B cell (primary cell): ENCODE data around the gene ATXN2L. TPM values are rescaled to one million over a fixed set of nuclear protein-coding genes. Genes with fewer than 3 reads are reported as not detected.
A peak's percentile ranks its signal among the peaks of the same experiment; 100 is the strongest.

ENCODE experiments used
- ATAC-seq: fragments of 200-7000 bp; cut with Tn5 transposase; one replicate; pipeline ENCODE4 v1.10.0; 2021; ENCODE audit warnings: low read depth, mild to moderate bottlenecking, moderate number of reproducible peaks, moderate library complexity
- CTCF ChIA-PET: fragments of 350-600 bp; sonication (Branson Sonifier 250); formaldehyde crosslinking; loops from one replicate; lab custom pipeline; 2021; ENCODE audit warnings: antibody characterized with exemption, inconsistent platforms; lab: Charles Lee
- POLR2A ChIA-PET: fragments of 350-600 bp; sonication (Branson Sonifier 250); formaldehyde crosslinking; loops from one replicate; lab custom pipeline; 2021; ENCODE audit warnings: antibody characterized with exemption; lab: Charles Lee
- DNase-seq: peaks from one replicate; pipeline ENCODE4 v3.0.0; 2013
- H2AFZ ChIP-seq: 2 replicates; pipeline ENCODE4 v1.6.1; 2012; ENCODE audit warnings: mild to moderate bottlenecking, low read depth, low read length; ENCODE audit not compliant: insufficient read depth, poor library complexity, severe bottlenecking
- H3K27ac ChIP-seq, 2 donors: 1 replicate in 1 of 2; 2 replicates in 1 of 2; pipeline ENCODE4 v1.5.1; 2012 to 2013; ENCODE audit warnings: low read length in 2 of 2, mild to moderate bottlenecking in 2 of 2, moderate library complexity in 1 of 2
- H3K27me3 ChIP-seq, 4 experiments: fragments of 200-600 bp in 1 of 4; sonication (generic) in 1 of 4; replicated peaks in 1 of 4; 1 replicate in 2 of 4; 2 replicates in 2 of 4; pipeline versions ENCODE4 v1.6.1 to v1.7.0; 2013 to 2016; ENCODE audit warnings: low read length in 3 of 4, mild to moderate bottlenecking in 2 of 4, mixed read lengths in 1 of 4, moderate library complexity in 1 of 4; ENCODE audit not compliant: insufficient read depth in 4 of 4, control insufficient read depth in 3 of 4; ENCODE audit errors: control extremely low read depth in 1 of 4
- H3K36me3 ChIP-seq, 2 experiments: replicated peaks in 1 of 2; 1 replicate in 1 of 2; 2 replicates in 1 of 2; pipeline versions ENCODE4 v1.6.1 to v1.7.1; 2013; ENCODE audit warnings: low read length in 1 of 2; ENCODE audit not compliant: insufficient read depth in 2 of 2, control insufficient read depth in 1 of 2; ENCODE audit errors: control extremely low read depth in 1 of 2, extremely low read depth in 1 of 2
- H3K4me1 ChIP-seq, 2 donors: fragments of 200-600 bp in 1 of 2; sonication (generic) in 1 of 2; 1 replicate in 1 of 2; 2 replicates in 1 of 2; pipeline versions ENCODE4 v1.5.1 to v1.6.1; 2013 to 2017; ENCODE audit warnings: low read length in 2 of 2; ENCODE audit not compliant: control insufficient read depth in 2 of 2, insufficient read depth in 2 of 2
- H3K4me2 ChIP-seq: replicated peaks from 2 replicates; pipeline ENCODE3; 2012; ENCODE audit warnings: mild to moderate bottlenecking, low read depth, low read length; ENCODE audit not compliant: poor library complexity, severe bottlenecking
- H3K4me3 ChIP-seq, 5 experiments: fragments of 200-600 bp in 1 of 5; sonication (generic) in 1 of 5; 1 replicate in 3 of 5; 2 replicates in 2 of 5; pipeline versions ENCODE4 v1.5.1 to v1.7.0; 2011 to 2016; ENCODE audit warnings: low read length in 4 of 5, mild to moderate bottlenecking in 4 of 5, low read depth in 2 of 5, control low read depth in 1 of 5, moderate library complexity in 1 of 5; ENCODE audit not compliant: insufficient read depth in 1 of 5; ENCODE audit errors: control extremely low read depth in 1 of 5, extremely low read depth in 1 of 5
- H3K79me2 ChIP-seq: fragments of 200-600 bp; sonication (generic); one replicate; pipeline ENCODE4 v1.6.0; 2016; ENCODE audit warnings: low read length; ENCODE audit not compliant: control insufficient read depth, insufficient read depth
- H3K9ac ChIP-seq: fragments of 200-600 bp; sonication (generic); 2 replicates; pipeline ENCODE4 v1.6.1; 2017; ENCODE audit warnings: mild to moderate bottlenecking, low read length, moderate library complexity
- H3K9me3 ChIP-seq, 3 donors: one replicate each; pipeline versions ENCODE4 v1.6.1 to v1.7.1; 2013; ENCODE audit warnings: low read length in 2 of 3; ENCODE audit not compliant: control insufficient read depth in 2 of 3, insufficient read depth in 1 of 3; ENCODE audit errors: control extremely low read depth in 1 of 3
- H4K20me1 ChIP-seq: 2 replicates; pipeline ENCODE4 v1.6.0; 2012; ENCODE audit warnings: mild to moderate bottlenecking, low read length; ENCODE audit not compliant: insufficient read depth, control insufficient read depth, poor library complexity, severe bottlenecking
- H3K27ac Mint-ChIP-seq: one replicate; pipeline ENCODE4 v1.8.0; 2021; ENCODE audit warnings: mixed read lengths
- H3K27me3 Mint-ChIP-seq: one replicate; pipeline ENCODE4 v1.8.0; 2021; ENCODE audit warnings: mixed read lengths
- H3K4me1 Mint-ChIP-seq: one replicate; pipeline ENCODE4 v1.8.0; 2021; ENCODE audit warnings: mixed read lengths
- H3K4me3 Mint-ChIP-seq: one replicate; pipeline ENCODE4 v1.8.0; 2021; ENCODE audit warnings: mixed read lengths
- H3K9me3 Mint-ChIP-seq: one replicate; pipeline ENCODE4 v1.8.0; 2022; ENCODE audit warnings: mixed read lengths; ENCODE audit not compliant: insufficient read depth
- EZH2 ChIP-seq: IDR thresholded peaks from 2 replicates; pipeline ENCODE4 v1.6.1; 2012; ENCODE audit warnings: borderline replicate concordance, low read depth, mild to moderate bottlenecking, moderate library complexity, low read length; ENCODE audit not compliant: insufficient read depth, poor library complexity, severe bottlenecking
- WGBS: methylation state at CpG from one replicate; pipeline ENCODE4 v1.1.5; 2013; ENCODE audit warnings: missing lambda C conversion rate; ENCODE audit not compliant: insufficient coverage; 5-methylcytosine and 5-hydroxymethylcytosine counted together
- intact Hi-C: fragments of 100-400 bp; cut with micrococcal nuclease; formaldehyde crosslinking; loops from one replicate; pipeline ENCODE4 v1.10.0; 2022
- polyA plus RNA-seq: library from polyadenylated mRNA; depleted of rRNA; stranded (reverse); fragments of >200 nt; gene quantifications from 2 replicates; pipeline ENCODE4 v1.2.3, GENCODE V29; 2012
- total RNA-seq, 2 donors: library from RNA; stranded (reverse); fragments of 120-200 nt in 1 of 2; gene quantifications; 1 replicate in 1 of 2; 2 replicates in 1 of 2; pipeline versions ENCODE4 v1.2.3 to v1.2.4, GENCODE V29; 2013 to 2022
- TF ChIP-seq, protein P1 (sequence below): fragments of 200-600 bp; IDR thresholded peaks from one replicate; pipeline ENCODE4 v1.8.0; 2022; ENCODE audit warnings: antibody characterized with exemption, mild to moderate bottlenecking

ATXN2L gene
- total and polyA plus RNA-seq, 2 donors (not counting 1 experiment from before 2014, with no cell fraction given) = 157 to 289 TPM

DNA sequence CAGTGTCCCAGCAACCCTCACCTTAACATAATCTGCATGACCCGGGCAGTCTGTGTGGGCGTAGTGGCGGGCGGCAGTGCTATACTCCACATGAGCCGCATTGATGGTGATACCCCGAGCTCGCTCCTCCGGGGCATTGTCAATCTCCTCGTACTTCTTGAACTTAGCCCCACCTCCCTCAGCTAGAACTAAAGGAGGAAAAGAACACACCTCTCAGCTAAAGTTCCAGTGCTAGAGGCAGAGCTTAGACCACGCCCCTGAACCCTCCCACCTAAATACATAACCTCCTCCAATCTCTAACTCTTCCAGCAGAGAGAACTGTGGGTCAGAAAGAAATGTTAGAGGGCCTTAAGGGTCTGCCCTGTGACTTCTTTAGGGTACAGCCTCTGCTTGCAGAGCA, 22.5 kb downstream of the ATXN2L start:
- peaks cover 18 to 26% of the 10 kb centered on the region in 2 donors for H3K4me1 ChIP-seq
- TF ChIP-seq, protein P1, sequence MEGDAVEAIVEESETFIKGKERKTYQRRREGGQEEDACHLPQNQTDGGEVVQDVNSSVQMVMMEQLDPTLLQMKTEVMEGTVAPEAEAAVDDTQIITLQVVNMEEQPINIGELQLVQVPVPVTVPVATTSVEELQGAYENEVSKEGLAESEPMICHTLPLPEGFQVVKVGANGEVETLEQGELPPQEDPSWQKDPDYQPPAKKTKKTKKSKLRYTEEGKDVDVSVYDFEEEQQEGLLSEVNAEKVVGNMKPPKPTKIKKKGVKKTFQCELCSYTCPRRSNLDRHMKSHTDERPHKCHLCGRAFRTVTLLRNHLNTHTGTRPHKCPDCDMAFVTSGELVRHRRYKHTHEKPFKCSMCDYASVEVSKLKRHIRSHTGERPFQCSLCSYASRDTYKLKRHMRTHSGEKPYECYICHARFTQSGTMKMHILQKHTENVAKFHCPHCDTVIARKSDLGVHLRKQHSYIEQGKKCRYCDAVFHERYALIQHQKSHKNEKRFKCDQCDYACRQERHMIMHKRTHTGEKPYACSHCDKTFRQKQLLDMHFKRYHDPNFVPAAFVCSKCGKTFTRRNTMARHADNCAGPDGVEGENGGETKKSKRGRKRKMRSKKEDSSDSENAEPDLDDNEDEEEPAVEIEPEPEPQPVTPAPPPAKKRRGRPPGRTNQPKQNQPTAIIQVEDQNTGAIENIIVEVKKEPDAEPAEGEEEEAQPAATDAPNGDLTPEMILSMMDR = no peak
- TF ChIP-seq EZH2 = no peak
- peaks cover 19% of the 10 kb centered on the region for H4K20me1 ChIP-seq
- intact Hi-C loops = no loop called here
- Mint-ChIP-seq H3K9me3 (no peaks in the 10 kb centered on the region), H3K27ac (peak overlapping the region; percentile 91), H3K4me3 (peak overlapping the region; percentile 91), H3K27me3 (no peaks in the 10 kb centered on the region), H3K4me1 (peaks cover 30% of the 10 kb centered on the region)
- WGBS = 79% methylated on average over 5 of the region's 10 CpGs
- ChIA-PET CTCF (interaction anchor here (0.7 to 4.9 kb wide), 5 partner anchors 22 to 121 kb away, joined by 3 to 38 read pairs (median 8); partner anchors contain the start of gene ATXN2L), POLR2A (interaction anchor here (5.1 kb wide), 1 partner anchor 18 kb away, joined by 56 read pairs; the partner anchor contains the start of gene SH2B1)
- peak overlapping the region; percentile 89 for H3K4me2 ChIP-seq
- no peaks in the 10 kb centered on the region for H3K27me3 ChIP-seq
- peak overlapping the region; percentile 59 to 98 (median 89) for H3K4me3 ChIP-seq
- H3K36me3 ChIP-seq = peaks cover 4 to 35% of the 10 kb centered on the region in 2 experiments
- peak overlapping the region in 1 of 2 donors; percentile 85 for H3K27ac ChIP-seq
- DNase-seq (no peak), ATAC-seq (no peak)
- H3K9me3 ChIP-seq = no peaks in the 10 kb centered on the region
- peaks cover 47% of the 10 kb centered on the region for H3K79me2 ChIP-seq
- peak overlapping the region; percentile 88 for H3K9ac ChIP-seq
- peak overlapping the region; percentile 86 for H2AFZ ChIP-seq

DNA sequence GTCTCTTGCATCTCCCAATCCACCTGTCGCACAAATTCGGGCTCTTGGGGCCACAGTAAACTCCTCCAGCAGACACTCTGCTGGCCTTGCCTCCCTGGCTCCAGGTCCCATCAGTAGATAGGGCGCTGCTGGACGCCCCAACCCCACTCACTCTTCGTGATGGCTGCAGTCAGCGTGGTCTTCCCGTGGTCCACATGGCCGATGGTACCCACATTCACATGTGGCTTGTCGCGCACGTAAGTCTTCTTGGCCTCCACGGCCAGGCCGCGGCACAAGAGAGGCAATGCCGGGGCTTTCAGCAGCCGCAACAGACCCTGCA, 22.9 kb downstream of the ATXN2L start:
- H3K27me3 ChIP-seq = no peaks in the 10 kb centered on the region
- H3K36me3 ChIP-seq = peaks cover 4 to 35% of the 10 kb centered on the region in 2 experiments
- peak overlapping the region; percentile 91 for H3K4me3 Mint-ChIP-seq
- H3K79me2 ChIP-seq = peaks cover 47% of the 10 kb centered on the region
- TF ChIP-seq, protein P1 = no peak
- TF ChIP-seq EZH2 = no peak
- no peaks in the 10 kb centered on the region for H3K9me3 ChIP-seq
- ChIA-PET POLR2A (interaction anchor here (0.5 to 5.1 kb wide), 9 partner anchors 18 to 986 kb away, joined by 3 to 56 read pairs (median 6); partner anchors contain the start of genes ATXN2L, NFATC2IP and SH2B1), CTCF (interaction anchor here (1.3 to 4.9 kb wide), 6 partner anchors 18 to 102 kb away, joined by 4 to 41 read pairs (median 8); partner anchors contain the start of genes ATXN2L, CD19 and SH2B1)
- H3K4me3 ChIP-seq = peak overlapping the region; percentile 59 to 98 (median 89)
- peak overlapping the region; percentile 86 for H2AFZ ChIP-seq
- peak overlapping the region; percentile 91 for H3K27ac Mint-ChIP-seq
- H3K4me2 ChIP-seq = peak overlapping the region; percentile 89
- no peaks in the 10 kb centered on the region for H3K9me3 Mint-ChIP-seq
- 1% methylated on average over 16 of the region's 16 CpGs for WGBS
- H3K9ac ChIP-seq = peak overlapping the region; percentile 88
- DNase-seq = no peak
- H3K4me1 Mint-ChIP-seq = peaks cover 30% of the 10 kb centered on the region
- intact Hi-C loops = loop anchor here (1.0 kb wide), 2 partner anchors 23 to 35 kb away; partner anchors contain the start of gene ATXN2L
- no peak for ATAC-seq
- no peaks in the 10 kb centered on the region for H3K27me3 Mint-ChIP-seq
- peaks cover 19% of the 10 kb centered on the region for H4K20me1 ChIP-seq
- peak overlapping the region; percentile 80 to 85 for H3K27ac ChIP-seq
- peaks cover 18 to 26% of the 10 kb centered on the region in 2 donors for H3K4me1 ChIP-seq
